Activated CD4-positive, alpha-beta memory T cell treated with anti-CD3 and anti-CD28 coated beads, Interleukin-2, amount 10 ng/mL, durations not matched to agents 7 days and 5 days (primary cell): ENCODE results near the gene ENTREP3. TPM values are rescaled to one million over a fixed set of nuclear protein-coding genes. Genes with fewer than 3 reads are reported as not detected.
"Not testable (repeated sequence)": the region's sequence is repeated elsewhere in the genome, so short reads cannot be mapped to it uniquely, and the experiment has no call there.

Source experiments
- CTCF ChIA-PET: fragments of 350-600 bp; sonication (Branson Sonifier 250); formaldehyde crosslinking; loops from one replicate; lab custom pipeline; 2021; ENCODE audit warnings: antibody characterized with exemption, inconsistent platforms; lab: Charles Lee
- POLR2A ChIA-PET: fragments of 350-600 bp; sonication (Branson Sonifier 250); formaldehyde crosslinking; loops from one replicate; lab custom pipeline; 2021; ENCODE audit warnings: antibody characterized with exemption; lab: Charles Lee
- DNase-seq: peaks from one replicate; pipeline ENCODE4 v3.0.0-alpha.2; 2020
- H3K27ac Mint-ChIP-seq: one replicate; pipeline ENCODE4 v1.8.0; 2021; ENCODE audit warnings: mild to moderate bottlenecking, mixed read lengths
- H3K27me3 Mint-ChIP-seq: one replicate; pipeline ENCODE4 v1.8.0; 2021; ENCODE audit warnings: mixed read lengths
- H3K36me3 Mint-ChIP-seq: one replicate; pipeline ENCODE4 v1.8.0; 2021; ENCODE audit warnings: low read depth, mixed read lengths
- H3K4me1 Mint-ChIP-seq: one replicate; pipeline ENCODE4 v1.8.0; 2021; ENCODE audit warnings: mixed read lengths
- H3K4me3 Mint-ChIP-seq: one replicate; pipeline ENCODE4 v1.8.0; 2021; ENCODE audit warnings: mild to moderate bottlenecking, mixed read lengths
- H3K9me3 Mint-ChIP-seq: one replicate; pipeline ENCODE4 v1.8.0; 2021; ENCODE audit warnings: mixed read lengths
- total RNA-seq, 2 experiments: library from RNA; stranded (reverse); gene quantifications; one replicate each; pipeline ENCODE4 v1.2.3, GENCODE V29; 2021

The ENTREP3 gene
- total RNA-seq, 2 experiments from 2014 or later = 26.3 to 27.3 TPM

GRCh38 chr1:155245163-155245524, 10.1 kb downstream of the ENTREP3 start:
- peaks cover 2% of the 10 kb centered on the region for H3K27me3 Mint-ChIP-seq
- ChIA-PET CTCF (interaction anchor here (1.2 to 4.1 kb wide), 3 partner anchors 18 to 78 kb away, joined by 5 to 19 read pairs (median 10); partner anchors contain the start of gene KRTCAP2), POLR2A (interaction anchor here (0.6 to 4.0 kb wide), 20 partner anchors 8 to 842 kb away, joined by 3 to 42 read pairs (median 5); partner anchors contain the start of genes CLK2, ENTREP3, KRTCAP2 and MTX1)
- peaks cover 11% of the 10 kb centered on the region for H3K36me3 Mint-ChIP-seq
- peak overlapping the region; percentile 74 for H3K4me3 Mint-ChIP-seq
- no peaks in the 10 kb centered on the region for H3K9me3 Mint-ChIP-seq
- H3K4me1 Mint-ChIP-seq = peaks cover 51% of the 10 kb centered on the region
- H3K27ac Mint-ChIP-seq = peak overlapping the region; percentile 88
- DNase-seq = no peak

DNA sequence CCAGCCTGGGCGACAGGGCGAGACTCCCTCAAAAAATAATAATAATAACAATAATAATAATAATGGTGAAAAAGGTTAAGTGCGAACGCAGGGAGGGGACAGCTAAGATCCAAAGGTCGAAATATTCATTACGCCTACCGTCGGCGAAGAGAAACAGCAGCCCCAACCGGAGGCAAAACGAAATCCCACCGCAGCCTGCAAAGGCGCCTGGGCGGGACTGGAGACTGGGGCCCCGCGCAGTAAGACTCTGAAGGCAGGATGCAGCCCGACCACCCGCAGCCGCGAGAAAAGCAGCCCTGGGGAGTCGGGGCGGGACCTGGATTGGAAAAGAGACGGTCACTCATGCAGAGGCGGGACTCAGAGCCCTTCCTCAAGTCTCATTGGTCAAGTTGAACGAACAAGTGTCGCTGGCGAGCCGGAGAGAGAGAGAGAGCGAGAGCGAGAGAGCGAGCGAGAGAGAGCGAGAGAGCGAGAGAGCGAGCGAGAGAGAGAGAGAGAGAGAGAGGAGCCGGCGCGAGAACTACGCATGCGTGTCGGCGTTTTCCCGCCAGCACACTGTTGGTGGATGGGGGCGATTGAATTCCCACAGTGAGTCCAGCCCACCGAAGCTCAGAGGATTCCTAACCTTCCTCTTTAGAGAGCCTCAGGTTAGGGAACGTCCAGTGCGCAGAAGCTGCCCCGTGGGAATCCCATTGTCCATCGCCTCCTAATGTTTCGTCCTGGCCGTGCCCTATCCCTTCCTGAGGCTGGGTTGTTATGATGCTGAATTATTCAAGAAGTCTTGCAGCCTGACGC, 10.7 kb downstream of the ENTREP3 start:
- H3K36me3 Mint-ChIP-seq = peaks cover 11% of the 10 kb centered on the region
- ChIA-PET POLR2A (interaction anchor here (0.6 to 4.3 kb wide), 26 partner anchors 9 to 842 kb away, joined by 3 to 42 read pairs (median 4); partner anchors contain the start of genes CLK2, ENTREP3, KRTCAP2 and MTX1), CTCF (interaction anchor here (0.7 to 4.1 kb wide), 7 partner anchors 18 to 79 kb away, joined by 3 to 19 read pairs (median 5); partner anchors contain the start of gene KRTCAP2)
- H3K4me1 Mint-ChIP-seq = peaks cover 54% of the 10 kb centered on the region
- H3K27me3 Mint-ChIP-seq = peaks cover 2% of the 10 kb centered on the region
- peak overlapping the region; percentile 74 for H3K4me3 Mint-ChIP-seq
- peak; percentile 99 for DNase-seq
- peak overlapping the region; percentile 88 for H3K27ac Mint-ChIP-seq
- no peaks in the 10 kb centered on the region for H3K9me3 Mint-ChIP-seq

GRCh38 chr1:155242805-155243358, 12.4 kb downstream of the ENTREP3 start:
- Mint-ChIP-seq H3K9me3 (no peaks in the 10 kb centered on the region), H3K27ac (peak overlapping the region; percentile 88), H3K4me3 (peak overlapping the region; percentile 74), H3K4me1 (peaks cover 63% of the 10 kb centered on the region), H3K36me3 (peaks cover 20% of the 10 kb centered on the region), H3K27me3 (peaks cover 2% of the 10 kb centered on the region)
- ChIA-PET POLR2A (interaction anchor here (2.5 to 4.3 kb wide), 6 partner anchors 15 to 65 kb away, joined by 6 to 42 read pairs (median 20); partner anchors contain the start of genes CLK2, MTX1, SCAMP3 and THBS3), CTCF (interaction anchor here (1.2 to 4.1 kb wide), 4 partner anchors 8 to 158 kb away, joined by 5 to 23 read pairs (median 14); partner anchors contain the start of gene KRTCAP2)
- DNase-seq = no peak

- ChIA-PET CTCF (interaction anchor here (0.7 to 3.4 kb wide), 6 partner anchors 9 to 157 kb away, joined by 3 to 23 read pairs (median 6); partner anchors contain the start of genes MTX1 and THBS3), POLR2A (interaction anchor here (1.0 to 4.3 kb wide), 8 partner anchors 8 to 66 kb away, joined by 3 to 41 read pairs (median 7); partner anchors contain the start of genes FDPS and MTX1)
- H3K4me1 Mint-ChIP-seq = peaks cover 65% of the 10 kb centered on the region
- peak overlapping the region; percentile 72 for H3K4me3 Mint-ChIP-seq
- no peaks in the 10 kb centered on the region for H3K9me3 Mint-ChIP-seq
- H3K27ac Mint-ChIP-seq = peak overlapping the region; percentile 89
- peaks cover 2% of the 10 kb centered on the region for H3K27me3 Mint-ChIP-seq
- peaks cover 31% of the 10 kb centered on the region for H3K36me3 Mint-ChIP-seq
- peak; percentile 37 for DNase-seq
Observed at GRCh38 chr1:155241841-155242264, 13.4 kb downstream of the ENTREP3 start.

GRCh38 chr1:155241069-155241679, 14.1 kb downstream of the ENTREP3 start:
- ChIA-PET POLR2A (interaction anchor here (1.0 to 4.3 kb wide), 9 partner anchors 9 to 83 kb away, joined by 3 to 41 read pairs (median 5); partner anchors contain the start of genes FDPS and MTX1), CTCF (interaction anchor here (0.7 to 3.4 kb wide), 6 partner anchors 10 to 156 kb away, joined by 3 to 23 read pairs (median 6); partner anchors contain the start of genes MTX1 and THBS3)

GRCh38 chr1:155236451-155236850, 18.8 kb downstream of the ENTREP3 start:
- no peak for DNase-seq
- Mint-ChIP-seq H3K4me3 (no peak overlapping the region), H3K36me3 (peaks cover 43% of the 10 kb centered on the region), H3K4me1 (peaks cover 47% of the 10 kb centered on the region), H3K9me3 (no peaks in the 10 kb centered on the region), H3K27me3 (no peaks in the 10 kb centered on the region), H3K27ac (peak overlapping the region; percentile 95)
- ChIA-PET CTCF (no interaction called here), POLR2A (interaction anchor here (1.0 to 1.1 kb wide), 2 partner anchors 8 to 10 kb away, joined by 3 to 4 read pairs; no protein-coding TSS in a partner anchor)

More at GRCh38 chr1:155241069-155241679, 14.1 kb downstream of the ENTREP3 start:
- peaks cover 36% of the 10 kb centered on the region for H3K36me3 Mint-ChIP-seq
- peaks cover 2% of the 10 kb centered on the region for H3K27me3 Mint-ChIP-seq
- no peaks in the 10 kb centered on the region for H3K9me3 Mint-ChIP-seq
- H3K4me1 Mint-ChIP-seq = peaks cover 70% of the 10 kb centered on the region
- H3K4me3 Mint-ChIP-seq = peak overlapping the region; percentile 72
- H3K27ac Mint-ChIP-seq = peak overlapping the region; percentile 89
- peak; percentile 80 for DNase-seq

DNA sequence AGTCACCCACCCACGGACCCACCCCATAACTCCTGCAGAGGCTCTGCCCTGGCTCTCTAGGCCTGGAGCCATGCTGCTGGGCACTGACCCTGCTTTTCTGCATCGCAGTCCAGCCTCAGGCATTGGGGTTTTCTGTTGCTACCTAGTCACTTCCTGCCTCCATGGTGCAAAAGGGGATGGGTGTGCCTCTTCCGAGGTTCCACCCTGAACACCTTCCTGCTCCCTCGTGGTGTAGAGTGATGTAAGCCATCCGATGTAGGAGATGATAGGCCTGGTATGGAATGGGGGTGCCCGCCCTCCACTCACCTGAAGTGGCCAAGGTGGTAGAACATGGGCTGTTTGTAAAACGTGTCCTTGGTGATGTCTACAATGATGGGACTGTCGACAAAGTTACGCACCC, 19.9 kb downstream of the ENTREP3 start:
- H3K4me3 Mint-ChIP-seq, POLR2A ChIA-PET, H3K27me3 Mint-ChIP-seq, H3K9me3 Mint-ChIP-seq, CTCF ChIA-PET: not testable (repeated sequence)
- Mint-ChIP-seq H3K36me3 (peaks cover 36% of the 10 kb centered on the region), H3K4me1 (peaks cover 36% of the 10 kb centered on the region), H3K27ac (peak overlapping the region; percentile 95)
- peak; percentile 49 for DNase-seq

DNA sequence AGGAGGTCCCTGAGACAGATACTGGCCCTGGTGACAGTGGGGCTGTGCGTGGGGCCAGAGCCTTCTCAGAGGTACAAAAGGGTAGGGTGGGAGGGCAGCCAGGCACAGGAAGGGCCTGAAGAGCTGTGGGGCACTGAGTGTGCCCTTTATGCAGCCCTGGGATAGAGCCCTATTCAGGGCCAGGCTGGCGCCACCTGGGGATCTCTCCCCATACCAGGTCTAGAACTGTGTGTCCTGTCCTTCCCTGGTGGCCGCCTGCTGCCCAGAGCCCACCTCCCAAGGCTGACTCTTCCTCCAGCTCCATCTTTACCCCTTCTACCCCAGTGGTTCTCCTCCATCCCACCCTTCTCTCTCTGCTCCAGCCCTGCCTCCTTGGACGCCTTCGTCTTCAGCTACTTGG, 21.8 kb downstream of the ENTREP3 start:
- H3K27ac Mint-ChIP-seq, H3K4me3 Mint-ChIP-seq, CTCF ChIA-PET, H3K27me3 Mint-ChIP-seq, POLR2A ChIA-PET, H3K9me3 Mint-ChIP-seq, DNase-seq: not testable (repeated sequence)
- Mint-ChIP-seq H3K36me3 (peaks cover 29% of the 10 kb centered on the region), H3K4me1 (peaks cover 26% of the 10 kb centered on the region)

DNA sequence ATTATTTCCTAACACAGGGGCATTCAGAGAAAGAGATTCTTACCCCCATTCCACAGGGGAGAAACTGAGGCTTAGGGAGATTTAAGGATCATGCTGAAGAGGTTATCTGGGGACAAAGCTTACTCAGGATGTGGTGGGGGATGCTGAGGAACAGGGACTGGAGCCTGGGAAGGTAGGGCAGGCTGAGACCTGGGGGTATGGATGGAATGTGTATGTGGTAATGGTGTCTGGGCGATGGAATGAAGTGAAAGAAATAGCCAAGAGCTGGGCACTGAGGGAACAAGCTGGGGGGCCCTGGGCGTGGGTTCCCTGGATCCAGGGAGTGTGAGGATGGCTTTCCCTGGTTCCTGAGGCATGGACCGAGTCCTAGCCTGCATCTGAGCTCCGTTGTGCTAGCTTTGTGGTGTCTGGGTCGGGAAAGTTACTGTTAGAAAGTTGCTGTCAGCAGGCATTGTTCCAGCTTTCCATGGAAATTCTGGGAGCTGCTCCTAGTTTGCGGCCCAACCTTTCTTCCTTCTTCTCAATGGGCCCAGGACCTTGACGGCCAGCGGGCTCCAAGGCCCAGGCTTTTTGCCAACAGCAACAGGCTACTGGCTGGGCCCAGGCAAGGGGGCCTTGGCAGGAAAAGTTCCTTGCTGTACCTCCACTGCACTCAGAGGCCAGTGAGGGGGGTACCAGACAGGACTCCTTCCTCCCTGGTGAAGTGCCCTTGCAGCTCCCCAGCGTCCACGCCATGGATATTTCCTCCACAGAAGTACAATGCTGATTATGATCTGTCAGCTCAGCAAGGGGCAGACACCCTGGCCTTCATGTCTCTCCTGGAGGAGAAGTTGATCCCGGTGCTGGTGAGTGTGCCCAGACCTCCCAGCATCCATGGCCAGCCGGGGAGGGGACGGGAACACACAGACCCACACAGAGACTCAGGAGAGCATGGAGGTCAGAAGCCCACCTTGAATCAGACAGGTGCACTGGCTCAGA, 23.0 kb downstream of the ENTREP3 start:
- H3K27me3 Mint-ChIP-seq, H3K4me3 Mint-ChIP-seq, H3K9me3 Mint-ChIP-seq, CTCF ChIA-PET, POLR2A ChIA-PET, DNase-seq, H3K27ac Mint-ChIP-seq: not testable (repeated sequence)
- H3K4me1 Mint-ChIP-seq = peaks cover 34% of the 10 kb centered on the region
- H3K36me3 Mint-ChIP-seq = peaks cover 20% of the 10 kb centered on the region

DNA sequence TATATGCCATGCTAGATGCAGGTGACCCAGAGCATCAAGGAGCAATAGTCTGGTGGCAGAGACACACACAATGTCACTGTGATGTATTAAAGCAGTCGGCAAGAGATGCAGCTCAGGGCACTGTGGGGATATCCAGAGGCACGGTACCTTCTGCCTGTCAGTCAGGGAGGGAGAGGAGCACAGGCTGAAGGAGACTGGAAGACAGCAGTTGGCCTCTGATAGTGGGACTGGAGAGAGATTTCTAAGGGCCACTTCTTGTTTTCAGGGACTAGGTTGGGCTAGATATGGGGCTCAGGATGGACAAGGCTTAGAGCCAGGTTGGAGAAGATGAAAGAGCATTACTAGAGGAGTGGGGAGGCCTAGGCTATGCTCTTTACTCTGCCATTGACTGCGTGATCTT, 24.0 kb downstream of the ENTREP3 start:
- H3K27ac Mint-ChIP-seq = peak overlapping the region; percentile 6
- peaks cover 15% of the 10 kb centered on the region for H3K36me3 Mint-ChIP-seq
- CTCF ChIA-PET, DNase-seq, H3K4me3 Mint-ChIP-seq, H3K27me3 Mint-ChIP-seq, H3K9me3 Mint-ChIP-seq: not testable (repeated sequence)
- peaks cover 31% of the 10 kb centered on the region for H3K4me1 Mint-ChIP-seq
- POLR2A ChIA-PET = interaction anchor here (1.3 kb wide), 1 partner anchor 22 kb away, joined by 4 read pairs; no protein-coding TSS in a partner anchor

- Mint-ChIP-seq H3K9me3 (no peaks in the 10 kb centered on the region), H3K27ac (peak overlapping the region; percentile 89), H3K36me3 (peaks cover 17% of the 10 kb centered on the region), H3K27me3 (no peaks in the 10 kb centered on the region), H3K4me1 (peaks cover 41% of the 10 kb centered on the region), H3K4me3 (peak overlapping the region; percentile 81)
- DNase-seq = no peak
- POLR2A ChIA-PET = interaction anchor here (1.1 to 4.8 kb wide), 12 partner anchors 8 to 137 kb away, joined by 4 to 68 read pairs (median 8); partner anchors contain the start of genes CLK2, KRTCAP2, MTX1 and SCAMP3
- CTCF ChIA-PET = interaction anchor here (1.9 to 2.0 kb wide), 2 partner anchors 51 to 96 kb away, joined by 7 to 12 read pairs; no protein-coding TSS in a partner anchor
Observed at GRCh38 chr1:155228096-155228427, 27.2 kb downstream of the ENTREP3 start.
